Urothelium cell line (cell line): Measurements from ENCODE around the gene ABCD1.

Experiments used
- DNase-seq: peaks from one replicate; pipeline ENCODE4 v3.0.0; 2011; ENCODE audit warnings: low spot score, mixed read lengths
- FAIRE-seq: peaks from 2 replicates; lab custom pipeline; 2011; peaks lifted over from hg19 to GRCh38; lab: Jason Lieb, UNC

Gene ABCD1

GRCh38 chrX:153782313-153782712 is 57.7 kb downstream of the ABCD1 start:
- DNase-seq (no peak), FAIRE-seq (no peak)

GRCh38 chrX:153782871-153783270 is 58.2 kb downstream of the ABCD1 start:
- FAIRE-seq (no peak), DNase-seq (no peak)

GRCh38 chrX:153783378-153784013 is 58.8 kb downstream of the ABCD1 start:
- DNase-seq (no peak), FAIRE-seq (no peak)

- DNase-seq: no peak
- FAIRE-seq: no peak
Observed at GRCh38 chrX:153784325-153784967, 59.8 kb downstream of the ABCD1 start.

- DNase-seq (no peak), FAIRE-seq (no peak)
Observed at GRCh38 chrX:153786669-153787068, 62.0 kb downstream of the ABCD1 start.

- no peak for FAIRE-seq
- no peak for DNase-seq
Observed at GRCh38 chrX:153789654-153790053, 65.0 kb downstream of the ABCD1 start.

GRCh38 chrX:153791104-153791852 is 66.6 kb downstream of the ABCD1 start:
- FAIRE-seq (no peak), DNase-seq (no peak)

GRCh38 chrX:153792368-153792767 is 67.7 kb downstream of the ABCD1 start:
- DNase-seq (no peak), FAIRE-seq (no peak)

GRCh38 chrX:153793291-153793690 is 68.6 kb downstream of the ABCD1 start:
- FAIRE-seq: no peak
- DNase-seq: no peak
